Gastrocnemius medialis (tissue), 4 donors: ENCODE results near the gene SGPL1. TPM values are rescaled to one million over a fixed set of nuclear protein-coding genes. Genes with fewer than 3 reads are reported as not detected.

Experiments
- ATAC-seq, 2 donors: fragments of 150-250 bp; one replicate each; pipeline ENCODE4 v1.9.1; 2016
- DNase-seq, 2 donors: peaks; one replicate each; pipeline ENCODE4 v3.0.0-alpha.2; 2019
- H3K27ac ChIP-seq, 4 donors: fragments of 200-600 bp; sonication (generic); 1 replicate in 1 of 4; 2 replicates in 3 of 4; pipeline ENCODE4 v1.5.1; 2016 to 2018; ENCODE audit warnings: mild to moderate bottlenecking in 2 of 4, moderate library complexity in 1 of 4
- H3K27me3 ChIP-seq, 3 donors: fragments of 200-600 bp; sonication (generic) in 2 of 3; 1 replicate in 1 of 3; 2 replicates in 2 of 3; pipeline versions ENCODE4 v1.5.1 to v1.6.0; 2016 to 2019; ENCODE audit warnings: mild to moderate bottlenecking in 1 of 3, moderate library complexity in 1 of 3
- H3K36me3 ChIP-seq, 2 donors: fragments of 200-600 bp; sonication (generic) in 1 of 2; one replicate each; pipeline ENCODE4 v1.5.1; 2017 to 2018
- H3K4me1 ChIP-seq, 2 donors: fragments of 200-600 bp; sonication (generic) in 1 of 2; one replicate each; pipeline ENCODE4 v1.5.1; 2016 to 2017; ENCODE audit warnings: mild to moderate bottlenecking in 2 of 2
- H3K4me3 ChIP-seq, 4 donors: fragments of 200-600 bp; sonication (generic) in 3 of 4; 1 replicate in 1 of 4; 2 replicates in 3 of 4; pipeline ENCODE4 v1.5.1; 2016 to 2019; ENCODE audit warnings: mild to moderate bottlenecking in 2 of 4
- H3K9me3 ChIP-seq, 3 donors: fragments of 200-600 bp; sonication (generic) in 2 of 3; 1 replicate in 1 of 3; 2 replicates in 2 of 3; pipeline ENCODE4 v1.5.1; 2016 to 2019
- CTCF ChIP-seq, 5 experiments: fragments of 450-650 bp in 3 of 5; fragments of 200-600 bp in 2 of 5; sonication (generic) in 2 of 5; IDR thresholded peaks in 4 of 5; conservative IDR thresholded peaks in 1 of 5; 1 replicate in 4 of 5; 2 replicates in 1 of 5; pipeline ENCODE4 v1.5.1; 2016 to 2019; ENCODE audit warnings: antibody characterized with exemption in 5 of 5, mild to moderate bottlenecking in 3 of 5, moderate library complexity in 3 of 5
- POLR2A ChIP-seq, 2 donors: fragments of 450-650 bp; IDR thresholded peaks; one replicate each; pipeline ENCODE4 v1.6.1; 2017; ENCODE audit warnings: antibody characterized with exemption in 2 of 2, mild to moderate bottlenecking in 2 of 2, moderate library complexity in 2 of 2
- in situ Hi-C, 4 donors: fragments of 200-750 bp; cut with MboI; loops; one replicate each; pipeline versions ENCODE4 v1.15.0 to v1.8.0; 2017; ENCODE audit warnings: low sequenced_read_pairs in 4 of 4
- intact Hi-C: fragments of 100-400 bp; cut with DNase I; formaldehyde crosslinking; loops from one replicate; pipeline ENCODE4 v1.15.1; 2023; ENCODE audit warnings: low total_unique reads
- total RNA-seq, 4 donors: library from RNA; depleted of rRNA; stranded (reverse); fragments of >200 nt; gene quantifications; one replicate each; pipeline versions ENCODE4 v1.1.0 to v1.2.3, GENCODE V29; 2016

The SGPL1 gene
- total RNA-seq, 4 donors from 2014 or later: 6.5 to 17.1 (median 11.3) TPM

GRCh38 chr10:70780772-70781171 lies 35.0 kb upstream of the SGPL1 start:
- H3K27ac ChIP-seq: no peak overlapping the region
- ATAC-seq (no peak), DNase-seq (no peak)
- no peak overlapping the region for H3K4me3 ChIP-seq
- no peak for TF ChIP-seq POLR2A (IDR thresholded peaks at IDR 0.05)
- no peak for TF ChIP-seq CTCF (IDR thresholded peaks at IDR 0.05 in 4 of 5, conservative IDR thresholded peaks at IDR 0.05 in 1 of 5)
- in situ Hi-C loops: no loop called here
- intact Hi-C loops: no loop called here
- no peaks in the 10 kb centered on the region for H3K9me3 ChIP-seq
- no peaks in the 10 kb centered on the region for H3K27me3 ChIP-seq
- no peaks in the 10 kb centered on the region for H3K36me3 ChIP-seq
- H3K4me1 ChIP-seq: no peaks in the 10 kb centered on the region

GRCh38 chr10:70781461-70782051 lies 34.2 kb upstream of the SGPL1 start:
- Histone ChIP-seq H3K27ac (no peak overlapping the region), H3K9me3 (no peaks in the 10 kb centered on the region), H3K4me1 (no peaks in the 10 kb centered on the region), H3K36me3 (no peaks in the 10 kb centered on the region), H3K4me3 (no peak overlapping the region), H3K27me3 (no peaks in the 10 kb centered on the region)
- intact Hi-C loops: no loop called here
- DNase-seq (no peak), ATAC-seq (no peak)
- in situ Hi-C loops: no loop called here
- TF ChIP-seq CTCF (IDR thresholded peaks at IDR 0.05 in 4 of 5, conservative IDR thresholded peaks at IDR 0.05 in 1 of 5) (no peak), POLR2A (IDR thresholded peaks at IDR 0.05) (no peak)

GRCh38 chr10:70782086-70782745 lies 33.5 kb upstream of the SGPL1 start:
- TF ChIP-seq POLR2A (IDR thresholded peaks at IDR 0.05) (no peak), CTCF (IDR thresholded peaks at IDR 0.05 in 4 of 5, conservative IDR thresholded peaks at IDR 0.05 in 1 of 5) (no peak)

GRCh38 chr10:70782746-70783680 lies 32.7 kb upstream of the SGPL1 start:
- no peaks in the 10 kb centered on the region for H3K36me3 ChIP-seq
- no peaks in the 10 kb centered on the region for H3K4me1 ChIP-seq
- no peak overlapping the region for H3K27ac ChIP-seq
- no peak for TF ChIP-seq CTCF (IDR thresholded peaks at IDR 0.05 in 4 of 5, conservative IDR thresholded peaks at IDR 0.05 in 1 of 5)
- no peak for TF ChIP-seq POLR2A (IDR thresholded peaks at IDR 0.05)
- no peaks in the 10 kb centered on the region for H3K9me3 ChIP-seq
- H3K27me3 ChIP-seq: no peaks in the 10 kb centered on the region
- no peak overlapping the region for H3K4me3 ChIP-seq
- in situ Hi-C loops: no loop called here
- ATAC-seq (no peak), DNase-seq (no peak)
- intact Hi-C loops: no loop called here

More at GRCh38 chr10:70782086-70782745, 33.5 kb upstream of the SGPL1 start:
- DNase-seq: no peak
- H3K27me3 ChIP-seq: no peaks in the 10 kb centered on the region
- intact Hi-C loops (no loop called here), in situ Hi-C loops (no loop called here)
- no peak for ATAC-seq
- H3K27ac ChIP-seq: no peak overlapping the region
- no peak overlapping the region for H3K4me3 ChIP-seq
- no peaks in the 10 kb centered on the region for H3K36me3 ChIP-seq
- H3K4me1 ChIP-seq: no peaks in the 10 kb centered on the region
- H3K9me3 ChIP-seq: no peaks in the 10 kb centered on the region
